Activated CD8-positive, alpha-beta T cell treated with anti-CD3 and anti-CD28 coated beads for 36 hours (primary cell): ENCODE measurements around the gene ZNF326. TPM values are rescaled to one million over a fixed set of nuclear protein-coding genes. Genes with fewer than 3 reads are reported as not detected.
"Not testable (repeated sequence)": the region's sequence is repeated elsewhere in the genome, so short reads cannot be mapped to it uniquely, and the experiment has no call there.

Experiments
- ATAC-seq: fragments of 200-7000 bp; cut with Tn5 transposase; one replicate; pipeline ENCODE4 v1.10.0; 2021; ENCODE audit warnings: mild to moderate bottlenecking, moderate library complexity
- CTCF ChIA-PET: fragments of 350-600 bp; sonication (Branson Sonifier 250); formaldehyde crosslinking; loops from one replicate; lab custom pipeline; 2021; ENCODE audit warnings: antibody characterized with exemption; lab: Charles Lee
- POLR2A ChIA-PET: fragments of 350-600 bp; sonication (Branson Sonifier 250); formaldehyde crosslinking; loops from one replicate; lab custom pipeline; 2021; ENCODE audit warnings: antibody characterized with exemption; lab: Charles Lee
- DNase-seq: peaks from one replicate; pipeline ENCODE4 v3.0.0-alpha.2; 2020
- H3K27ac Mint-ChIP-seq: one replicate; pipeline ENCODE4 v1.8.0; 2021; ENCODE audit warnings: mild to moderate bottlenecking, mixed read lengths
- H3K27me3 Mint-ChIP-seq: one replicate; pipeline ENCODE4 v1.8.0; 2021; ENCODE audit warnings: mixed read lengths
- H3K36me3 Mint-ChIP-seq: one replicate; pipeline ENCODE4 v1.8.0; 2021; ENCODE audit warnings: low read depth, mixed read lengths
- H3K4me1 Mint-ChIP-seq: one replicate; pipeline ENCODE4 v1.8.0; 2021; ENCODE audit warnings: low read depth, mixed read lengths
- H3K4me3 Mint-ChIP-seq: one replicate; pipeline ENCODE4 v1.8.0; 2021; ENCODE audit warnings: mild to moderate bottlenecking, moderate library complexity, mixed read lengths
- H3K9me3 Mint-ChIP-seq: one replicate; pipeline ENCODE4 v1.8.0; 2021; ENCODE audit warnings: mixed read lengths
- CTCF ChIP-seq: fragments of 200-600 bp; IDR thresholded peaks from one replicate; pipeline ENCODE4 v1.8.0; 2022; ENCODE audit warnings: antibody characterized with exemption, mild to moderate bottlenecking
- intact Hi-C: fragments of 100-400 bp; cut with micrococcal nuclease; formaldehyde crosslinking; loops from one replicate; pipeline ENCODE4 v1.10.0; 2022
- total RNA-seq, 2 experiments: library from RNA; stranded (reverse); gene quantifications; one replicate each; pipeline ENCODE4 v1.2.3, GENCODE V29; 2021

The ZNF326 gene
- total RNA-seq, 2 experiments from 2014 or later = 21.1 to 21.4 TPM

GRCh38 chr1:89980605-89981004 lies 14.3 kb upstream of the ZNF326 start:
- Mint-ChIP-seq H3K4me3 (no peak overlapping the region), H3K27ac (no peak overlapping the region), H3K4me1 (no peaks in the 10 kb centered on the region), H3K9me3 (no peaks in the 10 kb centered on the region), H3K36me3 (no peaks in the 10 kb centered on the region), H3K27me3 (no peaks in the 10 kb centered on the region)
- intact Hi-C loops = loop anchor here (10.0 kb wide), 1 partner anchor 346 kb away; the partner anchor contains the start of gene LRRC8C
- no peak for DNase-seq
- no peak for ATAC-seq
- CTCF ChIA-PET = interaction anchor here (1.0 kb wide), 1 partner anchor 189 kb away, joined by 3 read pairs; no protein-coding TSS in a partner anchor
- TF ChIP-seq CTCF = no peak
- POLR2A ChIA-PET = no interaction called here

GRCh38 chr1:89982846-89983245 lies 12.1 kb upstream of the ZNF326 start:
- H3K27ac Mint-ChIP-seq, H3K4me3 Mint-ChIP-seq, H3K4me1 Mint-ChIP-seq, CTCF ChIA-PET, DNase-seq, H3K36me3 Mint-ChIP-seq, POLR2A ChIA-PET, H3K27me3 Mint-ChIP-seq, H3K9me3 Mint-ChIP-seq, ATAC-seq: not testable (repeated sequence)
- intact Hi-C loops = loop anchor here (10.0 kb wide), 1 partner anchor 348 kb away; the partner anchor contains the start of gene LRRC8C

GRCh38 chr1:89984564-89985116 lies 10.3 kb upstream of the ZNF326 start:
- ATAC-seq, H3K27ac Mint-ChIP-seq, H3K27me3 Mint-ChIP-seq, H3K4me1 Mint-ChIP-seq, DNase-seq, H3K4me3 Mint-ChIP-seq, POLR2A ChIA-PET, H3K36me3 Mint-ChIP-seq, H3K9me3 Mint-ChIP-seq: not testable (repeated sequence)
- intact Hi-C loops = loop anchor here (5.0 to 10.0 kb wide), 2 partner anchors 202 to 350 kb away; partner anchors contain the start of gene LRRC8C
- CTCF ChIA-PET = interaction anchor here (1.2 to 6.5 kb wide), 5 partner anchors 10 to 202 kb away, joined by 3 to 50 read pairs (median 4); no protein-coding TSS in a partner anchor

- no peak overlapping the region for H3K4me3 Mint-ChIP-seq
- no peaks in the 10 kb centered on the region for H3K36me3 Mint-ChIP-seq
- ATAC-seq (no peak), DNase-seq (no peak)
- H3K9me3 Mint-ChIP-seq = no peaks in the 10 kb centered on the region
- no peak for TF ChIP-seq CTCF
- H3K27ac Mint-ChIP-seq = no peak overlapping the region
- H3K27me3 Mint-ChIP-seq = peaks cover 2% of the 10 kb centered on the region
- intact Hi-C loops = loop anchor here (5.0 to 10.0 kb wide), 2 partner anchors 204 to 351 kb away; partner anchors contain the start of gene LRRC8C
- no peaks in the 10 kb centered on the region for H3K4me1 Mint-ChIP-seq
- POLR2A ChIA-PET = interaction anchor here (0.7 kb wide), 1 partner anchor 167 kb away, joined by 3 read pairs; no protein-coding TSS in a partner anchor
- CTCF ChIA-PET = interaction anchor here (0.6 to 6.5 kb wide), 15 partner anchors 11 to 516 kb away, joined by 3 to 50 read pairs (median 4); partner anchors contain the start of gene LRRC8D
These were observed 8.9 kb upstream of the ZNF326 start for GRCh38 chr1:89986020-89986419.

GRCh38 chr1:89987159-89987819 lies 7.6 kb upstream of the ZNF326 start:
- peak; percentile 65 for DNase-seq
- H3K4me1 Mint-ChIP-seq = peaks cover 10% of the 10 kb centered on the region
- intact Hi-C loops = loop anchor here (1.0 to 10.0 kb wide), 3 partner anchors 183 to 352 kb away; partner anchors contain the start of gene LRRC8C
- H3K27me3 Mint-ChIP-seq = peaks cover 4% of the 10 kb centered on the region
- ChIA-PET POLR2A (no interaction called here), CTCF (interaction anchor here (0.6 to 6.5 kb wide), 29 partner anchors 10 to 505 kb away, joined by 3 to 50 read pairs (median 4); partner anchors contain the start of gene LRRC8D)
- no peak overlapping the region for H3K27ac Mint-ChIP-seq
- TF ChIP-seq CTCF = peak; percentile 83
- no peaks in the 10 kb centered on the region for H3K36me3 Mint-ChIP-seq
- H3K9me3 Mint-ChIP-seq = no peaks in the 10 kb centered on the region
- ATAC-seq = peak; percentile 93
- no peak overlapping the region for H3K4me3 Mint-ChIP-seq
